ENCODE data around the gene SUPT4H1.
A peak's percentile ranks its signal among the peaks of the same experiment; 100 is the strongest.

Gene SUPT4H1

DNA sequence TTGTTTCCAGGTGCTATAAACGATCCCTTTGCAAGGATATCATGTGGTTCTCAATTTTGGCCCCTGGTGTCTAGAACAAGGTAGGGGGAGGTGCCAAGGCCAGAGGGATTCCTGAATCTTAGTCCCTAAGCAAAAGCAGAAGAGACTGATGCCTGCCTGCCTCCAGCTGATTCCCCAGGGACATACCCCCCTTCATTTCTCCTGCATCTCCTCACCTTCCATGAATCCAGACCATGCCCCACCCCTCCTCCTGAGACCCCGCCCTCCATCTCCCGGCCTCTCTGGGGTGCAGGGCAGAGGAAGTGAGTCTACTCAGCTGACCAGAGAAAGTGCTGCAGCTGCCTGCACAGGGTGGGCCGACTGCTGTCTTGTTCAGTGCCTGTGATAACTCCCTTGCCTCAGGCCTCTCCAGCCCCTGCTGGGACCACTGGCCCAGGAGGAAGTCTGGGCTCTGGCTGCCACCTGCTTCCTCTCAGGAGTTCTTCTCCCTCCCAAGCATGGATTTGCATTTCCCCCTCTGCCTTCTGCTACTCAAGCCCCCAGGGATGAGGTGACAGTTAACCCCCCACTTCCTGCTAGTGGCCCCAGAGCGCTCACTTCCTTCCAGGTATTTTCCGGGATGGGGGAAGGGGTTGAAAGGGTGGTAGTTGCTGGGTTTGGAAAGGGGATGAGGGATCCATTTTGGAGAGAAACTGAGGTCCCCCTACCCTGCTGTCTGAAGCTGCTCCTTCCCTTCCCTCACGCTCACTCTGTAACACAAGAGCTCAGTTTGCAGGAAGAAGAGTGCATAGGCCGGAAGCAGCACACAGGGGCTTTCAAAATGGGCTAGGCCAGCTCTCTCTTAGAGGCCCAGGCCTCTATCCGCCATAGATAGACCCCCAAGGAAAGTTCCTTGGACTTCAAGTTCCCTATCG is 12.9 kb downstream of the SUPT4H1 start:
- DNase-seq: peak; percentile 90

DNA sequence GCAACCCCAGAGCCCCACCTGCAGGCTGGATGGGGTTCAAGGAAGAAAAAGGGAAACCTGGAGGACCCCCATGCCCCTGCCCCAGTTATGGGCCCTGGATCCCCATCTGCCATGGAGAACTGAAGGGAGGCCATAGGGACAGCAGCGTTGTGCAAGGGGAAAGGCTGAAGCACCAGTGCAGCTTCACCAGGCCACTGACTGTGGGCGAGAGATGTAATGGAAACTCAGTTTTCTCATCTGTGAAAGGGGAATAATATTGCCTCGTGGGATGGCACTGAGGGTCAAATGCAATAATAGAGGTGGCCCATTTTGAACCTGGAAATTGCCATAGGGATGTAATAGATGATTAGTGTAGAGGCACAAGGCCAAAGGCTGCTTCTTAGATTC is 13.6 kb downstream of the SUPT4H1 start:
- no peak for DNase-seq

DNA sequence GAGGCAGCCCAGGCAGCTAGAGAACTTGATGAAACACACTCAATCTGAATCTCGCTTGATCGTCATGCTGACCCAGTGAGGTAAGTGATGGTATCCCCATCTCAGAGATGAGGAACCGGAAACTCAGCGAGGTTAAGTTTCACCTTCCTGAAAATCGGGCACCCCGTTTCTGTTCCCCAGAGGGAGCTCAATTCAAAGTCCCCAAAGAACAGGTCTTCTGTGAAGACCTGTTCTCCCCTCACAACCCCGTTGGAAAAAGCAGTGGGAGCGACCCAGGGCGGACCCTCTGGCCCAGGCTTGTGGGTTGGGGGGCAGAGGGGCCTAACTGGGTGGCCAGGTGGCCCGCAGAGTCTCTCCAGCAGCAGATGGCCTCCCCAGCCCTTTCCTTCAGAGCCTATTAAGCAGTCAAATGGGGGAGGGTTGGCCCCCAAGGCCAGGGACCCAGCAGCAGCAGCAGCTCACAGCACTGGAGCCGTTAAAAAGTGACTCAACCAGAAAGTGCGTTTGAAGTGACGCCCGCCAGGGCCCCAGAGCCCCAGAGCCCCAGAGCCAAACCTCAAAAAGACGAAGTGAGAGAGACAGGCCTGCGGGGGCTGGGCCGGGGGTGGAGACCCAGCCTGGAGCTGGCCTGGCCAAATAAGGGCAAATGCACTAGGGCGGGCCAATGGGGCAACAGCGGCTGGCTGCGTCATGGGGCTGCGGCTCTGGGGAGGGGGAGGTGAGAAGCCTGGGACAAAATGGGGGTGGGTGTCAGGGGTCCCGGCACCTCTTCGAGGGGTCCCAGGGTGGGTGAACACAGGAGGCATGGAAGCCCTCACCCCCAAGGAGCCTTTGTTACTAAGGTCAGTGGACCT is 14.2 kb downstream of the SUPT4H1 start:
- peak; percentile 98 for DNase-seq

DNA sequence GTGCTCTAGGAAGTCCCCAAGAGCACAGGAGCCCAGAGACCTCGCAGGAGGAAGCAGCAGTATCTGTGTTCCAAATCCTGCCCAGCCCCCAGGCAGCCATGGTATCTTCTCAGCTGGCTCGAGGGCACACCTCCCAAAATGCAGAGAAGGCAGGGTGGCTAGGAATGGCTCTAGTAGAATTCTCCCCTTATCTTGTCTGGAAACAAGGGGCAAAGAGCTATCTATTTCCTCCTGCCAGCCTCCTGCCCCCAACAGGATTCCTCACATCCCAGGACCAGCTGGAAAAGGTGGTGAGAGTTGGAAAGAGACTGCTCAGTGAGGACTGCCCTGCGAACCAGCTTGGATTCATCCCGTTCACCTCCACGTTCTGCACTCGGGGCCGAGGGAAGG is 14.8 kb downstream of the SUPT4H1 start:
- DNase-seq: no peak

DNA sequence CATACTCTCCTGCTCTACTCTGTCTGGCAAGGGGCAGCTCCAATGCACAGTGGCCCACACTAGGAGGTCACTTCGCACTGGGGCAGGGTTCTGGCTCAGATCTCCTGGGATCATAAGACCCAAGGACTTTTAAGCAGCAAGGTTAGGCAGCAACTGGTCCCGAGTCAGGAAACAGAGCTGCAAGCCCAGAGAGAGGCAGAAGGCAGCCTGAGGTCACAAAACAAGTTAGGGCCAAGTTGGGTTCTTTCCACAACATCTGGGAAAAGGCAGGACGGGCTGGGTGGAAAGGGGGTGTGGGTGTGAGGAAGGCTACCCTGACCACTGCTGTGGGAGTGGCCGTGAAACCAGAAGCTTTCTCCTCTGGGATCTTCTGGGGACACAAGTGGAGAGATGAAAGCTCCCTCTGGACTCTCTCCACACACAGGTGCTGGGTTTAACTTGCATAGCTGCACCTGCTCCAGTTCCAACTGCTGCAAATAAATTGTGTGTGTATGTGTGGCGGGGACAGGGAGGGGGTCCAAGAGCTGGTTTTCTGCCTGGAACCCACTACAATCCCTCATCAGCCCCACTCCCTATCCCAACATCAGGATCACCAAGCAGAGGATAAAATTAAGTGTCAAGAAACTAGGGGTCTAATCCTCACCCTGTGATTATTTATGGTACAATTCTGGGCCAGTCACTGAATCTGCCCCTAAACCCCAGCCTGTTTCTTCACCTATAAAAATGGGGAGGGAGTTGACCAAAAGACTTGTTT is 15.4 kb downstream of the SUPT4H1 start:
- no peak for DNase-seq

DNA sequence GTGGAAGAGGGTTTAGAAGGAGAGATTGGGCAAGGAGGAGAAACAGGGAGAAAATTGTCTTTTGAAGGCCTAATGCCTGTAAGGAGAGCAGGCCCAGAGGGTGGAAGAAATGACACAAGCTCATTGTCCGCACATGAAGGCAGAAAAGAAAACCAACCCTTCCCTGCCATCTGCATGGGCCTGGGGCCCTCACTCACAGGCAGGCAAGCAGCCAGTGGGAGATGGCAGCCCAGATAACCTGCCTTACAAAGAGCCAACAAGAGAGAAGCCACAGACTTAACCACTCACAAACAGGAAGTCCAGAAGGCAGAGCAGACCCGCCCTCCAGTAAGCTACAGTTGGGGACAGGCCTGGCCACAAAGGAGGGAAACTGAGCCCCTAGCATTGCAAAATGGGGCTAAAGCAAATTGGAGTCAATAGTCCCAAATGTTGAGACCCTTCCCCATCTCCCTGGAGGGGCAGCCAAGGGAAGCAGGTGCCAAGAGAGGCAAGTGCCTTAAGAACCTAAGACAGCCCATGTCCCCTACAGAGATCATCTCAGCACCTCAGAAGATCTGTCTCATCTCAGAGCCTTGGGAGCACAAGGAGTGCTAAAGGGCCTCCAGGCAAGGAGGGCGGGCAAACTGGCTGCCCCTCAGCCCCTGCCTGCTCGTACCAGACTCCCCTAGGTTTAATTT is 16.1 kb downstream of the SUPT4H1 start:
- DNase-seq: peak; percentile 91

DNA sequence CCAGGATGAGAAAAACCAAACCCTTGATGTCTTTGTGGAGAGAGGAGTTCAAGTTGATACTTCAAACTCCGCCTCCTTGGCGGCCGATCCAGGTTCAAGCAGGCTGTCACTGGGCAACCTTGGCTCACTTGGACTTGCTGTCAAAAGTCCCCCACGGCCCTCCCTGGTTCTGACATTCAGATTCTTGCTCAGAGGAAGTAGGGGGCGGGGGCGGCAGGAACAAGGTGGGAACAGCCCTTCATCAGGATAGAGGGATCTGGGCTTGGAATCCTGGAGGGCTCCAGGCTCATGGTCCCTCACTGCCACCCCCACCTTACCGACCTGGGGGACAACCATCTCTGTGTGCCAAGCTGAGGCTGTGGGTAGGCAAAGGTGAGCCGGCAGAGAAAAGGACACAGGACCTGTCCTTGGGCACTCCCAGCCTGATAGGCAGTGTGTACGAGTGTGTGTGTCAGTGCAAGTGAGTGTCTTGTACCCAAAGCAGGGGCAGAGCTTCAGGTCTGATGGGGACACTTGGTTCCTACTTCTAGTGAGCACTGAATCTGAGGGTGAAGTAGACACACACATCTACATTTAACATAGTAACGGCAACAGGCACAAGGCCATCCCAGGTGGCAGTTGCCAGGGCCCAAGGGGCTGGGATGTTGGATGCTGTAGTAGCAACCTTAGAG is 16.8 kb downstream of the SUPT4H1 start:
- DNase-seq: no peak

DNA sequence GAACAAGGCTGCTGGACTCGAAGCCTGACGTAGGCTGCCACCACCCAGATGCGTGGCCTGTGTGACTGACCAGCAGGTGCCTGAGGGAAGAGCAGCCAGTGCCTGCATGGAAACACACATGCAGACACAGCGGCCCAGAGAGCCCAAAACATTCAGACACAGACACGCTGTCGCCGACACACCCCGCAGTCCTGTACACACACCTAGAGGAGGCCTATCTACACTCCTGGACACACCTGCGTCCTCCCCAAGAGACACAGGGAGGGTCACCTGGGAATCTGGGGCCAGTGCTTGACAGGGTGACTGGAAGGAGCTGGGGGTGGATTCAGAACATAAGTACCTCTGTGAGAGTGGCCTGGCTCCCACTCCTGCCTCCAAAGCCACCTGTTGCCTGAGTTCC is 17.3 kb downstream of the SUPT4H1 start:
- DNase-seq: no peak

DNA sequence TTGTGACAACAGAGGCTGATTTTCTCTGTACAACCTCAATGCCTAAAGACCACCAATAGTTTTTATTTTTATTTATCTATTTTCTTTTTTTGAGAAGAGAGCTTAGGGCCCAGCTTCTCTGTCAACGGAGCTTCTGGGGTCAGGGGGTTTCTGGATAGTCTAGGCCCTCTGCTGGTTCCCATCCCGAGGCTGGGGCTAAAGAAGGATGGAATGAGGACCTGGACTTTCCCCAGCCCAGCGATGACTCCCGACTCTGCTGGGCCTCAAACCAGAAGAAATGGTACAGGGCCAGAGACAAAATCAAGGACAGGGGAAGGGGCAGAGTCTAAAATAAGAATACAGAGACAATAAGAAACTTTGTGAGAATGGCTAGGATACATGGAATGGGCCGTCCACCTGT is 17.7 kb downstream of the SUPT4H1 start:
- no peak for DNase-seq

DNA sequence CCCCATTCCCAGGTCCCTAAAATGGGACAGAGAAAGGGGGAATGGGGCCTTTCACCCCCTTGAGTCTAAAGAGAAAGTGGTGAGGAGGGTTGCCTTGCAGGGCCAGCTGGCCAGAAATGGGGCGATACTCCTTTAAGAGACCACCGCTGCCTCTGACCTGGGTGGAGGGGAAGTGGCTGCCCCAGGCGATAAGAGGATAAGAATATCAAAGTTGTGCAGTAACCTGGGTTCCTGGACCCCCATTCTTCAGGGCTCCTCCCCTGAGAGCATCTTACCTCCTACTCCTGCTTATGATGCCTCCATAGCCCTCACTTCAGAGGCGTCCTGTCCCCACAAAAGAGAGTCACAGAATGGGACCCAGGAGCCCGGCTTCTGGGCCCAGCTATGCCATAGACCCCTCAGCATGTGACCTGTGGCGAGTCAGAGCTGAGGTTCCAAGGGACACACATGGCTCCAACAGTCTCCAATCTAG is 18.2 kb downstream of the SUPT4H1 start:
- no peak for DNase-seq

DNA sequence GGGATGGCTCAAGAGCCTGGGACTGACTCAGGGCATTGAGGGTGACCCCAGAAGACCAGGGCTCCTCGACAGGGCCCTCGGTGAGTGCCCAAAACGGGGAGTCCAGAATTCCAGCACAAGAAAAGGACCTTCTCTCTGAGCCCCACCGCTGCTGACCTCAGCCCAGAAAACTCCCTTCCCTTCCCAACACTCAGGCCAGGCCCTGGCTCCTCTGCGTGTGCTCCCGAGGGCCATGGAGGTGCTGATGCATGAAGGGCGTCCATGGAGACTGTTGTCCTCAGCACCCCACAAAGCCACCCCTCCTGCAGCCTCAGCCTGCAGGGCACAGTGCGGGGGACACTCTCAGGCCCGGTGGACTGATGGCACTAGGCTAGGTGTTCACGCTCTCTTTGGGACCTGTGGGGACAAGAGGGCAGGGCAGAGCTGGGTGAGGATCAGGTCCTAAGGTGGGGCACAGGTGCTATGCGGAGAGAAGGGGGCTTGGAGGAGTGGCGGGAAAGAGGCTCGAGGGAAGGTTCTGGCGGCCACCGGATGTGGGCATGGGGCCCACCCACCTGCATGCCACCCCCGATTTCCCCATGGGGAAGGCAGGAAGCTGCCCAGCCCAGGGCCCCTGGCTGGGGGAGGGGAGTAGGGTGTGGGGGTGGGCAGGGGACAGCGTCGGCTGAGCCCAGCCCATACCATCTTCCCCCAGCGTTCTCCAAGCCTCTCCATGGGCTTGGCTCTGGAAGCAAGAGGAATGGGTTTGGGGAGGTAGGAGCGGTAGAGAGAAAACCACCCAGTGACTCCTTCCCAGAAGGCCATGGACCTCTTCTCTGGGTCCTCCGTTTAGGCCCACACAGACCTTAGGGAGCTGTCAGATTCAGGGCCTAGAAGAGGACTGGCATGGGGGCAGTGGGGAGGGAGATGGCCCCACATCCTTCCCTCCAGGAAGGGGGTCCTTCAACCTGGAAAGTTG is 18.9 kb downstream of the SUPT4H1 start:
- no peak for DNase-seq

DNA sequence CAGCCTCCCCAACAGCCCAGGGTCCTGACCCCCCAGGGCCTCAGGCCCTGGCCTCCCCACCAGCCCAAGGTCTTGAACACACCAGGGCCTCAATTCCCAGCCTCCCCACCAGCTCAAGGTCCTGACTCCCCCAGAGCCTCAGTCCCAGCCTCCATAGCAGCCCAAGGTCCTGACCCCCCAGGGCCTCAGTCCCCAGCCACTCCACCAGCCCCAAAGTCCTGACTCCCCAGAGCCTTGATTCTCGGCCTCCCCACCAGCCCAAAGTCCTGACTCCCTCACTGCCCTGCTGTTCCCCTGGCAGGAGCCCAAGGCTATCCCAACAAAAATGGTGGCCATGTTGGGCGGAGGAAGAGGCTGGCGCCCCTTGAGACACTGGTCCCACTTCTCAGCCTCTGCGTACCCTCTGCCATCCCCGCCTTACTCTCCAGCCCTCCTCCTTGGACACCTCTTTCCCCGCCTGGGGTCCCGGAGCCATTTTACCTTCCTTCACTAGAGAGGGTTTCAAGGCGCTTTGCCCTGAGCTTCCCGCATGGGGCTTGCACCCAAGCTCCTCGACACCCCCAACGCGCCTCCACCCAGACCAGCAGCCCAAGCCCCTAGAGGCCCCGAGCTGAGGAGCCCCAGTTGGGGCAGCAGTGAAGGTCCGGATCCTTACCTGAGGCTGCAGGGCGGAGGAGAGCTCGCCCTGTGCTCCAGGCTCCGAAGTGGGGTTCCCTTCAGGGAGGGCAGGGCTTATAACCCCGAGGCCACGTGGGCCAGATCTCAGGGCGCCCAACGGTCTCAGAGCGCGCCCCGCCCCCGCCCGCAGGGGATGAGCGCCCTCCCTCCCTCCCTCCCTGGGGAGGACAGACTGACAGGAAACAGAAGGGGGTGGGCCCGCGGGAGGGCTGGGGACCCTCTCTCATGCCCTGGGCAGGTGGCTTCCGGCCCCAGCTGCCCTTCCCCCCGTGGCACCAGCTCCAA is 19.9 kb downstream of the SUPT4H1 start:
- DNase-seq: peak; percentile 90

DNA sequence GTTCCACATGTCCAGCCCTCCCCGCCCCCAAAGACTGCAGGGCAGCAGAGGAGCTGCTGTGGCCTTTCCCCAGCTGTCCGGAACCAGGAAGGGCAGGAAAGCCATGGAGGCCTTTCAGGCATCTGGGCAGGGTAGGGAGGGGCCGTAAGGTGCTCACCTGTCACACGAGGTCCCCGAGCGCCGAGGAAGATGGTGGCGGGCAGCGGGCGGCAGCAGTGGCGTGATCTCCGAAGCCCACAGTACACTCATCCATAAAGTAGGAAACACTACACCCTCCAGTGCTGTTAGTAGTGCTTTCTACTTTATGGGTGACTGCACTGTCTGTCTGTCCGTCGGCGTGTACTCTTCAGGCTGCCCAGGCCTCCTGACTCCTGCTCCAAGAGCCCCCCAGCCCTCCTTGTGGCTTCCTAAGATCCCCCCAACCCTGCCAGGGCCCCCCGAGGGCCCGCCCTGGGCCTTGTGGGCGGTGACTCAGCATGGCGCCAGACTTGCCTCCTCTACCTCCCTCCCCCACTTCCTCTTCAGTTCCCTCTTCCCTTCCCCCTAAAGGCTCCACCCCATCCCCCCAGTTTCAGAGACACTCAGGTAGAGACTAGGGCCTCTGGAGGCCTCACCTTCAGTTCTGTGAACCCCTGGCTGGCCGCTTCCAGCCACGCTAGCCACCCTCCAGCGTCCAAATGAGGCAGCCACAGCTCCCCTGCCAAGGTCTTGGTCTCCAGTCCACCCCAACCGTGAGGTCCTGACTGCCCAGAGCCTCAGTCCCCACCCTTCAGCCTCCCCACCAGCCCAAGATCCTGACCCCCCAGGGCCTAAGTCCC is 20.8 kb downstream of the SUPT4H1 start:
- no peak for DNase-seq

DNA sequence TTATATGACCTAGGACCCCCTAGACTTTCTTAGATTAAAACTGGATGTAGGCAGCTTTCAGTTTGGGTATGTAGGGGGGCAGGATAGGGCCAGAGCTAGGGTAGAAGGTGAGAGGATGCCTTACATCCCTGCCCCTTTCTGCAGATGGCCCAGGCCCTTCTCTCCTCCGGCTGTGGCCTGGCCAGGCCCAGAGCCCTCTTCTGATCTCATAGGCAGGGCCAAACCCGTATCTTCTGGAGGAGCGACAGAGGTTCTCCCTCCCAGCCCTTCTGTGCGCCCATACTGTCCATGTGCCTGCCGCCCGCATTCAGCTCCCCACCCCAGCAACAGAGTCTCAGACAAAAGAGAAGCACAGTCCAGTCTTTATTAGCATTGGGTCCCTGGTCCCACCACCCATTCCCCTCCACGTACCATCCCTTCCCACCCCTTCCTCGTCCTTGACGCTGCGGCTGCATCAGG is 21.4 kb downstream of the SUPT4H1 start:
- no peak for DNase-seq

DNA sequence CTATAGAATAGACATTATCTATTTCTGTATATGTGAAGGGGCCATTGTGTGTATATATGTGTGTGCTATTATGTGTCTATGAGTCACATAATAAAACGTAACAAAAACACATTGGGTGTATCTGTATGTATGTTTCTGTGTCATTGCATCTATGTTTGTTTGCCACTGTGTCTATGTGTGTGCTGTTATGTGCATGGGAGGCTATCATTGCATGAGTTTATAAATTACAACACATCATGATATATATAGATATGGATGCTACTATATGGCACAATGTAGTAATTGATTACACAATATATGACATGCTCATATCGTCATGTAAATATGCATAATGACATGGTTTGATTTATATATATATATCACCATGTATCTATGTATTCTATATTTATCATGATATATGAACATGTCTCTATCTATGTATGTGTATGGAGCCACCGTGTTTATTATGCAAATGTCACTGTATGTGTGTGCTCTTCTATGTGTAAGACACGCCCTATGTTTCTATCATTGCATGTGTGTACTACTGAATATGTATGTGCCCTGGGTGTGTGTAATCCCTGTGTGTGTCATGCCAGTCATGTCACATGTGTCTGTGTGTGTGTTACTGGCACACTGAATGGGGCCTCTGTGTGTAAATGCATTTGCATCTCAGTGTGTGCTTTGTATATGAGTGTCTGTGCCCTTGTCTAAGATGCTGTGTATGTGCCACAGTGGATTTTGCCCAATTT is 22.0 kb downstream of the SUPT4H1 start:
- DNase-seq: no peak

DNA sequence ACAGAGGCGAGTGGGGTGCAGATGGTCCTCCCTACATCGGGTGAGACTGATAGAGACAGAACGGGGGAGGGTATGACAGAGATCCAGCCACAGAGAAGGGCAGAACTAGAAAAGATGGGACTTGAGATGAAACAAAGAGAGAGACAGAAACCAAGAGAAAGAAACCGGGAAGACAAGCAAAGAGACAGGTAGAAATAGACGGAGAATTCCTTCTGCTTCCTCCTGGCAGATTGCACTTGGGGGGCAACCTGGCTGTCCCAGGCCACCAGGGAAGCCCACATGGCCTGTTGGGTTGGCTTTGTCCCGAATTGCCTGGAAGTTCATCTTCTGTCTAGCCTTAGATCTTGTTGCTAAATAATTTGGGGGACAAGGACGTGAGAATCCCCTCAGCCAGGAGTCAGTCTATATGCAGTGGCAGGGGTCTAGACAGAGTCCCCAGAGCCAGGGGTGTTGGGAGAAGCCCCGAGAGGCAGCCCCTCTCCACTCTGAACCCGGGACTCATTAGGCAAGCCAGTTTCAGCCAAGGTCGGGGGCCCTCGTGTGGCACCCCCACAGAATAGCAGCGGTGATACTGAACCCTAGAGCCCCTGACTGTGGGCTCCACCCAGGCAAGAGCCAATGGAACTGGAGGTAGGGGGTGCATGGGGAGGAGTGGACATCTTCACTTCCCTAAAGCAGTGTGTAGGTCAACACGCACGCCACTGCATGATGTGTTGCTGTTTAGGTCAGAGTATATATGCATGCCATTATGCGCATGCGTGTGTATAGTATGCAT is 22.8 kb downstream of the SUPT4H1 start:
- peak; percentile 98 for DNase-seq

Data from MV-4-11 (cell line).